Adipocyte (in vitro differentiated cells): ENCODE data around the gene TAF10.

Source experiments
- DNase-seq: peaks from one replicate; pipeline ENCODE4 v3.0.0-alpha.2; 2015; ENCODE audit warnings: low read depth
- H3K27me3 ChIP-seq: replicated peaks from 2 replicates; pipeline ENCODE4 v1.7.0; 2013; ENCODE audit warnings: mild to moderate bottlenecking, low read length, moderate library complexity; ENCODE audit not compliant: control insufficient read depth, insufficient read depth
- H3K36me3 ChIP-seq: 2 replicates; pipeline ENCODE4 v1.7.0; 2013; ENCODE audit warnings: low read length, mild to moderate bottlenecking, moderate library complexity; ENCODE audit not compliant: control insufficient read depth, insufficient read depth, severe bottlenecking
- H3K4me1 ChIP-seq: 2 replicates; pipeline ENCODE4 v1.7.0; 2013; ENCODE audit warnings: mild to moderate bottlenecking, low read length, moderate library complexity; ENCODE audit not compliant: control insufficient read depth, insufficient read depth
- H3K4me3 ChIP-seq: 2 replicates; pipeline ENCODE4 v1.7.0; 2013; ENCODE audit warnings: mild to moderate bottlenecking, low read length, moderate library complexity
- H3K9ac ChIP-seq: 2 replicates; pipeline ENCODE4 v1.7.0; 2013; ENCODE audit warnings: mild to moderate bottlenecking, low read length, moderate library complexity
- H3K9me3 ChIP-seq: 2 replicates; pipeline ENCODE4 v1.7.0; 2013; ENCODE audit warnings: mild to moderate bottlenecking, low read length, moderate library complexity; ENCODE audit not compliant: control insufficient read depth

Gene TAF10

DNA sequence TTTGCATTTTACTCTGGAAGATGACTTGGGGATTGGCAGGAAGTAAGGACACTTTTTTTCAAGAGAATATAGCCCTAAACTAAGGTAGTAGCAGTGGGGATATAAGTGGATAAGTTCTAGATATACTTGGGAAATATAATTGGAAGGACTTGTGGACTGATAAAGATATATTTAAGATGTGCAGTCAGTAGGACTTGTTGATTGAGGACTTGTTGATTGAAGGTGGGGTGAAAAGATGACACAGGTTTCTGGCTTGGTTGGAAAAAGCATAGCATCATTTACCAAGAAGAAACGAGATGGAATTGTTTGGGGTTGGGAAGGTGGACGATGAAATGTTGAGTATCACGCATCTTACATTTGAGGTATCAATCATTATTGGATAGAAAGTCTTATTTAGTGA, 1.5 kb upstream of the TAF10 start:
- Histone ChIP-seq H3K27me3 (no peaks in the 10 kb centered on the region), H3K4me3 (no peak overlapping the region), H3K9ac (no peak overlapping the region), H3K9me3 (no peaks in the 10 kb centered on the region), H3K36me3 (peaks cover 45% of the 10 kb centered on the region), H3K4me1 (peaks cover 38% of the 10 kb centered on the region)
- no peak for DNase-seq

DNA sequence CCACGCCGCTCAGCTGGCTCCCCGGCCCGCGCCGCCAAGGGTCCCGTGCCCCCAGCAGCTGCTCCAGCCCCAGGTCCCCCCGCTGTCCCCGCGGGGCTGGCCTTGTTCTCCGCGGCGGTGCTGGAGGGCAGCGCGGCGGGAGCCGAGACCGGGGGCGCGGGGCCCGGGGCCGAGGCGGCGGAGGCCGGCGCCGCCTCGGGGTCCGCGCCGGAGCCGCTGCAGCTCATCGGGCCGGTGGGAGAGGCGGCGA, 128 bp downstream of the TAF10 start:
- H3K4me3 ChIP-seq, result peak overlapping the region; percentile 88
- H3K27me3 ChIP-seq, result no peaks in the 10 kb centered on the region
- DNase-seq, result no peak
- H3K4me1 ChIP-seq, result peaks cover 37% of the 10 kb centered on the region
- H3K36me3 ChIP-seq, result peaks cover 57% of the 10 kb centered on the region
- no peaks in the 10 kb centered on the region for H3K9me3 ChIP-seq
- peak overlapping the region; percentile 97 for H3K9ac ChIP-seq

DNA sequence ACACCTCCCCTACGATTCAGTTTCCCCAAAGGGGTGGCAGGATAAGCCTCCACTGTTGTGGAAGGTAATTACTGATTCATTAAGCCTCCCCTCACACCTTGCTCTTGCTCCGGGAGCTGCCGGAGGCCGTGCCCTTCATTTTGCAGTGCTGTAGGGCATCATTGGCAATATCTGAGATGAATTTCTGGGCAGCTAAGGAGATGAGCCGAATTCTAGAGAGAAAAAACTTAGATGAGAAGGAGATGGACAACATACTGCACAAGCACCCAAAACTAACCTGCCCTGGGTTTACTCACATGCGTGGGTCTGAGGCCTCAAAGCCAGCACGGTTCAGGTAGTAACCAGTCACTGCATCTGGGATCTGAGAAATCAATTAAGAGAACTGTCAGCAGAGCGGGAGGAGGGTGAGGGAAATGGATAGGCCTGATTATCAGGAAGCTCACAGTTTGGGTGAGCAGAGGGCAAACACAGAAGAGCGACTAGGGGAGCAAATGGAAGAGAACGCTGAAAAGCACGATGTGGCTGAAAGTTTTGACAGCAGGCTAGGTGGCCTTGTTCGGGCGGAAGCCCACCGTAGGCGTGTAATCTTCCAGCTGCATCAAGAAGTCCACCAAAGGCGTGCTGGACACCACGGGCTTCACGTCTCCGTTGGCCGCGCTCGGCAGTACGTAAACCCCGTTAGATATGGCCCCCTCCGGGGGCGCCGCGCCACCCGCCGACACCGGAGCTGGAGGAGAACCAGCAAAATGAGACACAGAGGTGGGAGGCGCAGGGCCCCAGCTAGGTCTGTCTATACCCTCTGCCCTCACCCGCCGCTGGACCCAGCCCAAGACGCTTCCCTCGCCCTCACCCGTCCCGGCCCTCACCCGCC, 689 bp downstream of the TAF10 start:
- peak overlapping the region; percentile 97 for H3K9ac ChIP-seq
- peak overlapping the region; percentile 88 for H3K4me3 ChIP-seq
- H3K27me3 ChIP-seq, result no peaks in the 10 kb centered on the region
- H3K4me1 ChIP-seq, result peaks cover 42% of the 10 kb centered on the region
- H3K36me3 ChIP-seq, result peaks cover 57% of the 10 kb centered on the region
- no peaks in the 10 kb centered on the region for H3K9me3 ChIP-seq
- DNase-seq, result peak; percentile 53

DNA sequence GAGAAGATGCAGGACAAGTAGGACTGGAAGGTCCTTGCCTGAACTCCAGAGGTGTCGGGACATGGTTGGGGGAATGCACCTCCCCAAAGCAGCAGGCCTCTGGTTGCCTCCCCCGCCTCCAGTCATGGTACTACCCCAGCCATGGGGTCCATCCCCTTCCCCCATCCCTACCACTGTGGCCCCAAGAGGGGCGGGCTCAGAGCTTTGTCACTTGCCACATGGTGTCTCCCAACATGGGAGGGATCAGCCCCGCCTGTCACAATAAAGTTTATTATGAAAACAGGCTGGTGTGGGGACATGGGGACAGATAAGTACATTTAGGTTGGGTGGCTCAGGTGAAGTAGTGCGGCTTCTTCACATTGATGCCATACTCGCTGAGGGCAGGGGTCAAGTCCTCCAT, 1.4 kb downstream of the TAF10 start:
- H3K4me1 ChIP-seq, result peaks cover 47% of the 10 kb centered on the region
- H3K36me3 ChIP-seq, result peaks cover 49% of the 10 kb centered on the region
- DNase-seq, result no peak
- H3K9me3 ChIP-seq, result no peaks in the 10 kb centered on the region
- H3K9ac ChIP-seq, result peak overlapping the region; percentile 97
- H3K4me3 ChIP-seq, result peak overlapping the region; percentile 88
- H3K27me3 ChIP-seq, result no peaks in the 10 kb centered on the region

DNA sequence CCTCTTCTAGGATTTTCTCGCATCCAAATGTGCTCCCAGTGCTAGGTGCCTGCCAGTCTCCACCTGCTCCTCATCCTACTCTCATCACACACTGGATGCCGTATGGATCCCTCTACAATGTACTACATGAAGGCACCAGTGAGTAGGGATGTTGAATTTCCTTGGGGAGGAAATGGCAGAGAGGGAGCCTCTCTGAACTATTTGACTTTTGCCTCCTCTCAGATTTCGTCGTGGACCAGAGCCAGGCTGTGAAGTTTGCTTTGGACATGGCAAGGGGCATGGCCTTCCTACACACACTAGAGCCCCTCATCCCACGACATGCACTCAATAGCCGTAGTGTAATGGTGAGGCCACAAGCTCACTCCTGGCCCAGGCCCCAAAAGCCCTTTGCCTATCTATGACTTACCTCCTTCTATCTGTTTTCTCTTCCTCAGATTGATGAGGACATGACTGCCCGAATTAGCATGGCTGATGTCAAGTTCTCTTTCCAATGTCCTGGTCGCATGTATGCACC, 2.5 kb downstream of the TAF10 start:
- no peak overlapping the region for H3K4me3 ChIP-seq
- H3K9ac ChIP-seq, result peak overlapping the region; percentile 81
- peaks cover 58% of the 10 kb centered on the region for H3K4me1 ChIP-seq
- no peak for DNase-seq
- peaks cover 39% of the 10 kb centered on the region for H3K36me3 ChIP-seq
- no peaks in the 10 kb centered on the region for H3K27me3 ChIP-seq
- H3K9me3 ChIP-seq, result no peaks in the 10 kb centered on the region

DNA sequence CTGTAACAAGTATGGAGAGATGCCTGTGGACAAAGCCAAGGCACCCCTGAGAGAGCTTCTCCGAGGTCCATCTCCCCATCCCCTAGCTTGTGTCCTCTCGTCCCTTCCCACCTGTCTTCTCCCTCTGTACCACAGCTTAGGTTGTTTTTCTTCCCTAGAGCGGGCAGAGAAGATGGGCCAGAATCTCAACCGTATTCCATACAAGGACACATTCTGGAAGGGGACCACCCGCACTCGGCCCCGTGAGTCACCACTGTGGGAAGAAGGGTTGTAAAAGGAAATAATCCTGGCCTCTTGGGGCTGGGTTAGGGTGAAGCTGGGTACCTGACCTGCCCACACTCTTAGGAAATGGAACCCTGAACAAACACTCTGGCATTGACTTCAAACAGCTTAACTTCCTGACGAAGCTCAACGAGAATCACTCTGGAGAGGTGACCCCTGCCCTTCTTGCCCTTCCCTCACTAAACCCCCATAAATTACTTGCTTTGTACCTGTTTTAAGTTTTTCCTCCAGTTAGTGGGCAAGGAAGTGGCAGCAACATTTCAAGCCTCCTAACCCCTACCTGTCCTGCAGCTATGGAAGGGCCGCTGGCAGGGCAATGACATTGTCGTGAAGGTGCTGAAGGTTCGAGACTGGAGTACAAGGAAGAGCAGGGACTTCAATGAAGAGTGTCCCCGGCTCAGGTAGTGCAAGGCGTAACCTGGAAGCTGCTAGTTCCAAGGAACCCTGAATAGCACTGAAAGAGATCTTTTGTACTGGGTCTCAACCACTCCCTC, 3.1 kb downstream of the TAF10 start:
- no peak overlapping the region for H3K4me3 ChIP-seq
- H3K36me3 ChIP-seq, result peaks cover 39% of the 10 kb centered on the region
- DNase-seq, result no peak
- peaks cover 58% of the 10 kb centered on the region for H3K4me1 ChIP-seq
- peak overlapping the region; percentile 81 for H3K9ac ChIP-seq
- no peaks in the 10 kb centered on the region for H3K9me3 ChIP-seq
- H3K27me3 ChIP-seq, result no peaks in the 10 kb centered on the region

DNA sequence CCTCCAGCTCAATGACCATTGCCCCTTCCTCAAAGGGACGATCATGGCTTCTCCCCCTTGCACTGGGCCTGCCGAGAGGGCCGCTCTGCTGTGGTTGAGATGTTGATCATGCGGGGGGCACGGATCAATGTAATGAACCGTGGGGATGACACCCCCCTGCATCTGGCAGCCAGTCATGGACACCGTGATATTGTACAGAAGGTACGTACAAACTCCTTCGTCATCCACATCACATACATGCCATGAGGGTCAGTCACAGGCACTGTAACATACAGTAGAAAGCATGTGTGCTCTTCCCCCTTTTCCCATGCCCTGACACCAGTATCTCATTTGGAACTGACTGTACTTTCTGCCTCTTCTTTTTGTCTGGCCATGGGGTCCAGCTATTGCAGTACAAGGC, 4.0 kb downstream of the TAF10 start:
- DNase-seq, result no peak
- no peak overlapping the region for H3K4me3 ChIP-seq
- H3K27me3 ChIP-seq, result no peaks in the 10 kb centered on the region
- no peaks in the 10 kb centered on the region for H3K9me3 ChIP-seq
- H3K9ac ChIP-seq, result peak overlapping the region; percentile 81
- H3K4me1 ChIP-seq, result peaks cover 57% of the 10 kb centered on the region
- H3K36me3 ChIP-seq, result peaks cover 39% of the 10 kb centered on the region

DNA sequence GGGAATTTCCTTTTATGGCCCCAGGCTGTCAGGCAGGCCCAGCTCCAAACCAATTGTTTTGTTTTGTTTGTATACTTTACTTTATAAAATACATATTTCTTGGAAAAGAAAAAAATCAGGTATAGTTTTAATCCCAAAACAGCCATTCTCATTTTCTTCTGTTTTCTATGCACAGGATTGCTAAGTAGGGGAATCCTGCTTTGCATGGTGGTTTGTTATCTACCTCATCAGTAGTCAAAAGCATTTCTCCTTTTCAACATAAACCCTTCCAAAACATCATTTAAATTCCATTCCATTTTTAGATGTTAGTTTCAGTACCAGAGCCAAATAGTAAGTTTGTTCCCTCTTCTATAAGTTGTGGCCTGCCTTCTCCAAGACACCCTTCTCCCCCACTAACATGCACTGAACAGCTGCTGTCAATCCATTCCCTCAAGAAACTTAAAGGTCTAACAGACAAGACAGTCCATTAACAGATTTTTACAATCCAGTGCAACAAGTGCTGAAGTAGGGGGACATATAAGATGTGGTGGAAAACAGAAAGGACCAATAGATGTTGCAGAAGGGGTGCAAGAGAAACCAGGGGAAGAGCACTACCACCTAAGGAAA, 4.7 kb downstream of the TAF10 start:
- H3K4me3 ChIP-seq, result peak overlapping the region; percentile 51
- no peak for DNase-seq
- no peaks in the 10 kb centered on the region for H3K9me3 ChIP-seq
- peaks cover 54% of the 10 kb centered on the region for H3K4me1 ChIP-seq
- H3K27me3 ChIP-seq, result no peaks in the 10 kb centered on the region
- H3K9ac ChIP-seq, result peak overlapping the region; percentile 81
- peaks cover 39% of the 10 kb centered on the region for H3K36me3 ChIP-seq

DNA sequence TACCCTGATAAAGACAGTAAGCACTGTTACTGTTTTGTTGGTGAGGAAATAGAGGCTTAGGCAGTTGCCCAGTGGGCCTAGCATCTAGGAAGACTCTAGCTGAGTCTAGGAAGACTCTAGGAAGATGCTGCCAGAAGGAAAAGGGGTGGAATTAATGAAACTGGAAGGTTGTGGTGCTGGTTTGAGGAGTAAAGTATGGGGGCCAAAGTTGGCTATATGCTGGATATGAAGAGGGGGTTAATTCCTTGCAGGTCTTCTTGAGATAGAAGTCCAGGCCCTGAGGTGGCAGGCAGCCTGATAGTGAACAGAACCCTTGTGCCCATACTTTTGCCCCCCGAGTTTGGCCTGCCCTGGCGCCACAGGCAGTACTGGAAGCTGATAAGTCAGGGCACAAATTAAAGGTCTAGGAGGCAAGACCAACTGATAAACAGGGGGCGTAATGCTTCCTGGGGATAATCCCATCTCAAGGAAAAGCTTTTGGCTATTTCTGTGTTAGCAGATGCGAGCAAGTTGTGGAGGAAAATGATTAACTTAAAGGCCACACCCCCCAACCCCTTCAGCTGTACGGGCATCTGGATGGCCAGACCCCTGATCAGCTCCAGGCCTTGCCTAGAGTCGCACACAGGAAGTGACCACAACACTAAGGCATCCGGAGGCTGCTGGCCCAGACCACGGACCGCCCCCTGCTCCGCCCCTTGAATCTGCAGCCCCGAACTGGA, 5.4 kb downstream of the TAF10 start:
- H3K27me3 ChIP-seq, result no peaks in the 10 kb centered on the region
- DNase-seq, result peak; percentile 97
- no peaks in the 10 kb centered on the region for H3K9me3 ChIP-seq
- H3K4me3 ChIP-seq, result peak overlapping the region; percentile 51
- peaks cover 39% of the 10 kb centered on the region for H3K36me3 ChIP-seq
- peaks cover 61% of the 10 kb centered on the region for H3K4me1 ChIP-seq
- peak overlapping the region; percentile 81 for H3K9ac ChIP-seq

DNA sequence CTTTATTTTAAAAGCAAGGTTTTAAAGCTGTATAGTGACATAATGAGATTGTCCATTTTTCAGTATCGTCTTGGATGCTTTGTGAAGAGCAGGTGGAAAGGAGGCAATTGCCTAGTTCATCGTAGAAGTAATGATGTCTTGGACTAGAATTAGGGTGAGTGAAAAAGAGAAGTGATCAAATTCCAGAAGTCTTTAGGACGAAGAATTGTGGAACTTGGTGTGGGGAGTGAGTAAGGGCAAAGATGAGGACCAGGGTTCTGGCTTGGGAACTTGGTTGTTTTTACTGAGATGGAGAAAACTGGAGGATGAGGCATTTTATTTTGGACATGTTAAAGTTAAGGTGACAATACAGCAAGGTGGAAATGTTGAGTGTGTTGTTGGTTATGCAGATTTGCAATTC, 7.2 kb downstream of the TAF10 start:
- peaks cover 41% of the 10 kb centered on the region for H3K36me3 ChIP-seq
- H3K4me1 ChIP-seq, result peaks cover 51% of the 10 kb centered on the region
- DNase-seq, result no peak
- H3K27me3 ChIP-seq, result no peaks in the 10 kb centered on the region
- peak overlapping the region; percentile 90 for H3K4me3 ChIP-seq
- H3K9ac ChIP-seq, result peak overlapping the region; percentile 94
- H3K9me3 ChIP-seq, result no peaks in the 10 kb centered on the region
